DMS53 treated with DMSO at 0.1 percent for 48 hours (cell line): Measurements from ENCODE around the gene CROT.

Experiments
- DNase-seq: peaks from one replicate; lab custom pipeline; 2025; ENCODE audit not compliant: unreplicated experiment; lab: John Stamatoyannopoulos, UW

Gene CROT

DNA sequence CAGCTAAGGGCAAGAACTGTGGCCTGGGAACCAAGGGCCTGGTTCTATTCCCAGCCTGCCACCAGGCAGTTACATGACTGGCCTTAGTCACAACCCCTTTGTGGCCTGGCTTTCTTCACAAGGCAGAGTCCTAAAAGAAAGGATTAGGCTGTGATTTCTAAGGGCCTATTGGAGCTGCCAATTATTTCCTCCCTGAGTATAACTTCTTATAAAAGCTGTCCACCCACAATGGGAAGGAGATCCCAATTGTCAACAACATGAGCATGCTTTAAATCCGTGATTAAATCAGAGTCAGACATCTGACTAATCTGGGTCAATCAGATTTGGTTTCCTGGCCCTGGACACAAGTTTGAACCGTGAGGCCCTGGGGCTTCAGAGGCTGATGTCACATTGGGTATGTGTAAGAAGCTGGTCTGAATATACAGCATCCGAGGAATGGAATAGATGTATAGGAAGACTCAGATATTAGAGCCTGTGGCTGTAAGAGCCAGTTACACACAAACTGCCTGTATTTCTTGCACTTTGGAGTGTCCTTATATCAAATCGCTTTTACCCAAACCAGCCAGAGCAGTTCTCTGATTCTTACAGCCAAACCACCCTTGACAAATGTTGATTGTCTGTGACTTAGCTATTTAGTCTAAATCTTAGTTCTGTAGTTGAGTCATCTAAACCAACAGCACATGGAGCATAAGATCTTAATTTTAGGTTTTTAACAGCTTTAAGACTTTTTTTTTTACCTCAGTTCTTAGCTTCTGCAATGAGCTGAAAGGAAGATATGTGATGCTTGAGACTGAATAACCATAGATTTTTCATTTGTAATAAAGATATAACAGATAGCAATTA is 68.7 kb downstream of the CROT start:
- no peak for DNase-seq

DNA sequence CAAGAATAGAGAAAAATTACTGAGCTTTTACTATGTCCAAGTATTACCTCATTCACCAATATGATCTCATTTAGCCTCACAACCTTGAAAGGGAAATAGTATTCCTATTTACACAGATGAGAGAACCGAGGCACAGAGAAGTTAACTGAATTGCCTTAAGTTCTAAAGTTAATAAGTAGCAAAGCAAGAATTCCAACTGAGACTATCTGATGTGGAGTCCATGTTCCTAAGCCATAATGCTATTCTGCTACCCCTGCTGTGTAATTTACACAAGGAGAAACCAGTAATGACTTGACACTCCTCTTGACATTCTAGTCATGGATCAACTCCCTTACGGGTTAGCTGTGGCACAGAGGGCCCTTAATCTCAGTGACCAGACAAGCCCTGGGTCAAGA is 69.3 kb downstream of the CROT start:
- DNase-seq, result no peak

DNA sequence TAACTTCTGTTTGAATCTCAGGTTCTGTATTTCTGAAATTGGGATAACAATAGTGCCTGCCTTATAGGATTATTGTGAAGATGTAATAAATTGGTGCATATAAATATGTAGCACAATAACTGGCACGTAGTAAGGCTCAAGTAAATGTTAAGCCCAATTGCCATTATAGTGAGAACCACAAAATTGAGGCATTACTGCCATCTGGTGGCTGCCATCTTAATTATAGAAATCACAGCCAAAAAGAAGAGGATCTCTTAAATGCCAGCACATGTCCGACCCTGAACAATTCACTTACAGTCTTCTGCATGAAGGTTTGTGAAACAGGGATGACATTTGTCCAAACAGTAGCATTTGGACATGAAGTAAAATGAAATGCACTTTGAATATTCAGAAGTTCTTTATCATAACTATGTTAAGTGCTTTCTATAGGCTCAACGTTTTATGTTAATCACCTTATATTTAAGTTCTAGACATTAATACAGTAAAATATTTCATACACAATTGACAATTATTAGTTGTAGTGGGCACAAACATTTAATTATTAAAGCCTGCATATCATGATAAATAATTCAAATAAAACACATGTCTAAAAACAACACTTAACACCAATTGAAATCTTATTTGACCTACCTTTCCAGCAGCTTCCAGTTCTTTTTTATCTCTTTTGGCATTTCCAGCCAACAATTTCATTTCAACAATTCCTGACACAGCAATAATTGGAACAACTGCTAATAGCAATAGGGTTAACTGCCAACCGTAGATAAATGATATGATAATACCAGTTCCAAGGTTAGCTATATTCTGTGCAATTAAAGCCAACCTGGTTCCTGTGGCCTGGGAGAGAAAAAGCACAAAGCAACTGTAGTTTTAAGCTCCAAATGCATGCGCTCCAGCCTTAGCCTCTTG is 71.5 kb downstream of the CROT start:
- peak; percentile 78 for DNase-seq

DNA sequence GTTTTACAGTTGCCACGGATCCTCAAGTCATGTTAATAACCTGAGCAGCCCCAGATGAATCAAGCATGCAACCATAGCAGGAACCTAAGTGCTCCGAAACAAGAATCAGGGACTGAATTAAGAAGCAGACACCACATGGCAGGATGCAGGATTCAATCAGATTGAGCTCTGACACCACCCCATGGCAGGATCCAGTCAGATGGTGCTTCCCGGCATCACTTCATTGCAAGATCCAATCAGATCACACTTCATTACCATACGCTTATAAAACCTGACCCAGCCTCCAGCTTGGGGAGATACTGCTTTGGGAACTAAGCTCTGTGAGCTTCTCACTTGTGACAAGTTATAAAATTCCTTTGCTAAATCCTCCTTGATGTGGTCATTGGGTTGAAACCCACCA is 74.7 kb downstream of the CROT start:
- no peak for DNase-seq

DNA sequence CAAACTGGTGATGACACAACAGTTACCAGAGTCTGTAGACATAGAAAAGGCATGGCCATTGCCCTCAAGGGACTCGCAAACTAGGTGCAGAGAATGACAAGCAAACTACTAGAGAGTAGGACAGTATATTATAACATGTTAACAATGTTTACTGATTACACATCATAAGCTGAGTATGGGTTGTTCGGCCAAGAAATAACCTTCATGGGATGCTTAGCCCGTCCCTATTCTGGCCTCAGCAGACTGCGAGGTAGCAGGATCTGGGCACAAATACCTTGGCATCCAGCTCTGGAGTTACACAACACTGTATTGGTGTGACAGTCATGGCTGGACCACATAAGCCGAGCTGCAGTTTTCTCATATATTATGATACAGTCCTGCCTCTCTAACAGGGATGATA is 78.6 kb downstream of the CROT start:
- DNase-seq, result no peak

DNA sequence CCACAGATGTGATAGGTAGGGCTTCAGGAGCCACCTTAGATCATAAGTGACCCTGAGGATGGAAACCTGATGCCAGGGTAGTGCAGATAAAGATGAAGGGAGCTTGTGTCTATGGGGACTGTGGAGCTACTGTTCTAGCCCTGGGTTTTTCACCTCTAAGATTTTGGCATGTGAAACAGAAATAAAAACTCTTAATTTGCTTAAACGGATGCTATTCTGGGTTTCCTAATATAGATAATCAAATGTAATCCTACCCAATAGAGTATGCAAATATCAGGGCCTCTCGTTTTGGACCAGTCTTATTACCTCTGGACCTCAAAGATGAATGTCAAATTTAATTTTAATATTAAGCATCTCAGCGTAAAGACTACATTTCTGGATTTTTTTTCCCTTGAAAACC is 80.7 kb downstream of the CROT start:
- no peak for DNase-seq

DNA sequence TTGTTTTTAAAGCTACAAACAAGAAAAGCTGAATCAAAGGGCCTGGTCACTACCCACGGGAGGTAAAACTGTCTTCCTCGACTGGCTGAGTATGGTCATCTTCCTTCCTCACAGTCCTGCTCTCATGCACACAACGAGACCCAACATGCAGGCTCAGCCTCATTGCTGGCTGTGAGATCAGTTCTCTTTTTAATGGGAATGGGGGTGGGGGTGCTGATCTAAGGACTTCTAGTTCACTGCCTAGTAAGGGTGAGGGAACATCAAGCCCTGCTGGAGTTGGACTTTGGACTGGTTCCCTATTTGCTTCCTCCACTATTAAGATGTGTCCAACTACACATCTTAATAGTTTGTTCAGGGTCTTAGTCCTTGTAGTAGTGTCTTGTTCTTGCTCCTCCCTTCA is 81.8 kb downstream of the CROT start:
- DNase-seq, result no peak

DNA sequence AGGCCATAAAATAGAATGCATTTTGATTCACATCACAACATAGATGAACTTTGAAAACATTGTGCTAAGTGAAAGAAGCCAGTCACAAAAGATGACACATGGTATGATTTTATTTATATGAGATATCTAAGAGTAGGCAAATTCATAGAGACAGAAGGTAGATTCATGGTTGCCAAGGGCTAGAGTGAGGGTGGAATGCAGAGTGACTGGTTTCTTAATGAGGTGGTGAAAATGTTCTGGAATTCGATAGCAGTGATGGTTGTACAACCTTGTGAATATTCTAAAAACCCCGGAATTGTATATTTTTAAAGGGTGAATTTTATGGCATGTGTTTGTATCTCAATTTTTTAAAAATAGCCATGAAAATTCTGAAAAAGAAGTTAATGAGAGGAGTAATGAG is 87.1 kb downstream of the CROT start:
- no peak for DNase-seq

DNA sequence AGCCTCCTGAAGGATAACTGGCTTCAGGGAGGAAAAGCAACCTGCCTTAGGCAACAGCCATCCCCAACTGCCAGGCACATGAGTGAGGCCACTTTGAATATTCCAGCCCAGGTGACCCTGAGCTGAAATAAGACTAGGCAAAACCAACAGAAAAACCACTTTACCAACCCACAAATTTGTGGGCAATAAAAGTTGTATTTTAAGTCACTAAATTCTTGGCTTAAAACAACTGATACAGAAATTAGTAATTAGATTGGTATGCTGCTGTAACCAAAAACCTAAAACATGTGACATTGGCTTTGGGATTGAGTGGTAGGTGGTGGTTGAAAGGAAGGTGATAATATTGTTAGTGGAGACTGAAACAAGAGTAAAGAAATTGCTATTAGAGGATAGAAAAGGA is 90.1 kb downstream of the CROT start:
- no peak for DNase-seq

DNA sequence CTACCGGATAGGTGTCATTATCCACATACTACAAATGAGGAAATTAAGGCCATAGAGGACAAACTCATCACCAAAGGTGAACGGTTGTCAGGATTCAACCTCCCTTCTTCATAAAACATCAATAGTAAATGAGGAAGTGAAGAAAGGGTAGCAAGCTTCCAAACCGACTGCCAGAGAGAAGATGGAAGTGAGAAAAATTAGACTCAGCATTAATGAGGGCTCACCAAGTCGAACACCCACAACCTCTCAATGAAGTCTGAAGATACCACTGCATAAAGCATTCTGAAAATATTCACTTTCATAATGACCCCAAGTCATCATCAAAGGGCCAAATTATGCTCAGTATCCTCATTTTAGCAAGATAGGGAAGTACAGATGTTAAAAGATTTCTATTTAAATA is 100.4 kb downstream of the CROT start:
- no peak for DNase-seq

DNA sequence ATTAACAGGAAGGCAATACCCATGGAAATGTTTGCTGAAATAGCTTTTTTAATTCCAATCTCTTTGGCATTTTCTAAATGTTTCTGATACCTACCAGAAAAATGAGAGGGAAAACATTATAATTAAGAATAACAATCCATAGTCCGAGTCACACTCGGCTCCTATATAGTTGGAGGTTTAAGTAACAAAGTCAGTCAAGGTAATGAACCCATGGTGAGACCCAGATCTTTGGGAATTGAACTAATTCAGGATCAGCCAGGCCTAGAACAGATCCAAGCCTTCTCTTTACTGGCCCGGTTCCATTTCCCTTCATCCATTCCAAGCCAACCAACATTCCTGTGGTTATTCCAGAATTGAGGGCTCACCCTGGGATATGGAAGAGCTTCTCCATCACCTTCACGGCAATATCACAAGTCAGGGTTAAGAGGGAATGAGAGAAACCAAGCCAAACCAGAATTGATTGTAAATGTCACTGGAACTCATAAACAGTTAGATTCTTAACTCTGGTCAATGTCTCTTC is 101.7 kb downstream of the CROT start:
- no peak for DNase-seq

DNA sequence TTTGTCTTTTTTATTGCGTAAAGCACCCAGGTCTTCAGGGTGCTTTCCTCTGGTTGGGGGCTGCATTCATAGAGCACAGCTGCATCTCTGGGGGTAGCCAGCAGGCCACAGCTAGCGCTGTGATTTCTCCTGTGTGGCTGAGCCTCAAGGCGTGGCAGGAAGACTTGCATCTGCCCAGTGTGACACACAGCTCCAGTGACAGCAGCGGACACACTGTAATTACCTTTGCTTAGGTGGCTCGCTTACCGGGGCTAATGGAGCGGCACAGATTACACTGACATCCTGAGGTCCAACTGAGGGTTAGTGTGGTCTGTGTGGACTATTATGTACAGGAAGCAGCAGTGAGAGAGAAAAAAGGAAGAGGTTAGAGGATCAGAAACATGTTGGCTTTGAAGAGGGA is 102.9 kb downstream of the CROT start:
- DNase-seq, result no peak
